ENCODE data around the gene RASGRP2. TPM values are rescaled to one million over a fixed set of nuclear protein-coding genes. Genes with fewer than 3 reads are reported as not detected.

The RASGRP2 gene
- total RNA-seq, 1 donor from 2014 or later: 11.7 TPM

GRCh38 chr11:64776425-64776824 is 32.5 kb upstream of the RASGRP2 start:
- Mint-ChIP-seq H3K9me3 (no peaks in the 10 kb centered on the region), H3K4me3 (peak overlapping the region; percentile 97), H3K27me3 (peaks cover 3% of the 10 kb centered on the region), H3K36me3 (peaks cover 51% of the 10 kb centered on the region), H3K4me1 (ENCODE audit: unreplicated experiment) (peaks cover 28% of the 10 kb centered on the region), H3K27ac (peak overlapping the region; percentile 96)
- DNase-seq (ENCODE audit: extremely low spot score, unreplicated experiment): no peak
- TF ChIP-seq CTCF (conservative IDR thresholded peaks at IDR 0.05): no peak

- TF ChIP-seq CTCF (conservative IDR thresholded peaks at IDR 0.05): no peak
- Mint-ChIP-seq H3K4me3 (peak overlapping the region; percentile 17), H3K27me3 (peaks cover 3% of the 10 kb centered on the region), H3K27ac (no peak overlapping the region), H3K4me1 (ENCODE audit: unreplicated experiment) (peaks cover 29% of the 10 kb centered on the region), H3K9me3 (no peaks in the 10 kb centered on the region), H3K36me3 (peaks cover 66% of the 10 kb centered on the region)
- DNase-seq (ENCODE audit: extremely low spot score, unreplicated experiment): no peak
These were observed 30.2 kb upstream of the RASGRP2 start for GRCh38 chr11:64774144-64774543.

GRCh38 chr11:64772303-64773018 is 28.5 kb upstream of the RASGRP2 start:
- DNase-seq (ENCODE audit: extremely low spot score, unreplicated experiment): no peak
- no peaks in the 10 kb centered on the region for H3K27me3 Mint-ChIP-seq
- H3K27ac Mint-ChIP-seq: peak overlapping the region; percentile 53
- H3K9me3 Mint-ChIP-seq: no peaks in the 10 kb centered on the region
- peaks cover 76% of the 10 kb centered on the region for H3K36me3 Mint-ChIP-seq
- no peak for TF ChIP-seq CTCF (conservative IDR thresholded peaks at IDR 0.05)
- no peak overlapping the region for H3K4me3 Mint-ChIP-seq
- peaks cover 26% of the 10 kb centered on the region for H3K4me1 Mint-ChIP-seq (ENCODE audit: unreplicated experiment)

GRCh38 chr11:64771861-64772260 is 27.9 kb upstream of the RASGRP2 start:
- Mint-ChIP-seq H3K4me1 (ENCODE audit: unreplicated experiment) (peaks cover 22% of the 10 kb centered on the region), H3K27ac (no peak overlapping the region), H3K27me3 (no peaks in the 10 kb centered on the region), H3K36me3 (peaks cover 70% of the 10 kb centered on the region), H3K4me3 (no peak overlapping the region), H3K9me3 (no peaks in the 10 kb centered on the region)
- no peak for TF ChIP-seq CTCF (conservative IDR thresholded peaks at IDR 0.05)
- no peak for DNase-seq (ENCODE audit: extremely low spot score, unreplicated experiment)

GRCh38 chr11:64770120-64770519 is 26.2 kb upstream of the RASGRP2 start:
- no peak for DNase-seq (ENCODE audit: extremely low spot score, unreplicated experiment)
- peaks cover 58% of the 10 kb centered on the region for H3K36me3 Mint-ChIP-seq
- no peak overlapping the region for H3K4me3 Mint-ChIP-seq
- H3K4me1 Mint-ChIP-seq (ENCODE audit: unreplicated experiment): peaks cover 14% of the 10 kb centered on the region
- TF ChIP-seq CTCF (conservative IDR thresholded peaks at IDR 0.05): no peak
- no peaks in the 10 kb centered on the region for H3K9me3 Mint-ChIP-seq
- no peak overlapping the region for H3K27ac Mint-ChIP-seq
- H3K27me3 Mint-ChIP-seq: no peaks in the 10 kb centered on the region
